IMR-90 (cell line): ENCODE measurements around the gene SIGLEC11. TPM values are rescaled to one million over a fixed set of nuclear protein-coding genes. Genes with fewer than 3 reads are reported as not detected.

Experiments used
- ATAC-seq: fragments of 200-7000 bp; cut with Tn5 transposase; 2 replicates; pipeline ENCODE4 v1.9.1; 2020; ENCODE audit warnings: low read depth, mild to moderate bottlenecking, moderate library complexity
- BruUV-seq: library from RNA; stranded (reverse); fragments of 400-500 nt; replicated peaks from 2 replicates; lab custom pipeline; 2021; lab: Mats Ljungman, UMichigan
- CTCF ChIA-PET: fragments of 300-600 bp; formaldehyde crosslinking; extraction: SDS; loops from one replicate; lab custom pipeline; 2021; ENCODE audit warnings: antibody characterized with exemption; lab: Yijun Ruan, JAX
- POLR2A ChIA-PET: fragments of 300-600 bp; sonication (Branson Sonifier 250); formaldehyde crosslinking; loops from one replicate; lab custom pipeline; 2022; ENCODE audit warnings: antibody characterized with exemption; ENCODE audit not compliant: unreplicated experiment; lab: Charles Lee
- DNase-seq: peaks from one replicate; pipeline ENCODE4 v3.0.0; 2013
- H2AFZ ChIP-seq: replicated peaks from 2 replicates; pipeline ENCODE3; 2013; ENCODE audit warnings: low read length, mild to moderate bottlenecking; ENCODE audit not compliant: poor library complexity
- H2AK5ac ChIP-seq: 2 replicates; pipeline ENCODE4 v1.6.1; 2013; ENCODE audit warnings: low read depth, low read length, inconsistent platforms
- H2AK9ac ChIP-seq: replicated peaks from 2 replicates; pipeline ENCODE3; 2013; ENCODE audit warnings: mild to moderate bottlenecking, low read depth, low read length, moderate library complexity; ENCODE audit not compliant: poor library complexity
- H2BK120ac ChIP-seq: 2 replicates; pipeline ENCODE4 v1.6.1; 2013; ENCODE audit warnings: low read depth, low read length, inconsistent platforms
- H2BK15ac ChIP-seq: 3 replicates; pipeline ENCODE4 v1.6.1; 2013; ENCODE audit warnings: low read depth, low read length, inconsistent platforms
- H2BK20ac ChIP-seq: 2 replicates; pipeline ENCODE4 v1.6.1; 2013; ENCODE audit warnings: low read depth, mild to moderate bottlenecking, inconsistent platforms, low read length, moderate library complexity
- H2BK5ac ChIP-seq: 2 replicates; pipeline ENCODE4 v1.6.1; 2013; ENCODE audit warnings: mild to moderate bottlenecking, low read depth, low read length, inconsistent platforms; ENCODE audit not compliant: poor library complexity, severe bottlenecking
- H3K14ac ChIP-seq: replicated peaks from 2 replicates; pipeline ENCODE4 v1.6.1; 2013; ENCODE audit warnings: low read depth, low read length, inconsistent platforms
- H3K18ac ChIP-seq: 2 replicates; pipeline ENCODE4 v1.6.1; 2013; ENCODE audit warnings: low read depth, low read length, control low read depth
- H3K23ac ChIP-seq: 2 replicates; pipeline ENCODE4 v1.6.1; 2013; ENCODE audit warnings: low read depth, low read length, inconsistent platforms
- H3K27ac ChIP-seq: 2 replicates; pipeline ENCODE4 v1.5.1; 2013; ENCODE audit warnings: mild to moderate bottlenecking, control low read depth, low read length; ENCODE audit not compliant: insufficient read depth
- H3K27me3 ChIP-seq: 2 replicates; pipeline ENCODE4 v1.6.1; 2013; ENCODE audit warnings: low read length; ENCODE audit not compliant: control insufficient read depth, insufficient read depth
- H3K36me3 ChIP-seq: 2 replicates; pipeline ENCODE4 v1.6.1; 2013; ENCODE audit warnings: low read length, mixed read lengths; ENCODE audit not compliant: control insufficient read depth, insufficient read depth
- H3K4ac ChIP-seq: 2 replicates; pipeline ENCODE4 v1.6.1; 2013; ENCODE audit warnings: low read depth, low read length, inconsistent platforms
- H3K4me1 ChIP-seq: 2 replicates; pipeline ENCODE4 v1.6.1; 2013; ENCODE audit warnings: low read length, mixed read lengths; ENCODE audit not compliant: control insufficient read depth, insufficient read depth
- H3K4me2 ChIP-seq: 2 replicates; pipeline ENCODE4 v1.6.1; 2013; ENCODE audit warnings: low read depth, mild to moderate bottlenecking, control low read depth, low read length, moderate library complexity
- H3K4me3 ChIP-seq: 2 replicates; pipeline ENCODE4 v1.5.1; 2013; ENCODE audit warnings: low read depth, mild to moderate bottlenecking, control low read depth, low read length, moderate library complexity; ENCODE audit not compliant: insufficient read depth
- H3K56ac ChIP-seq: 2 replicates; pipeline ENCODE4 v1.6.1; 2013; ENCODE audit warnings: low read length, inconsistent platforms; ENCODE audit not compliant: insufficient read depth; ENCODE audit errors: extremely low read depth
- H3K79me1 ChIP-seq, 2 experiments: 2 replicates each; pipeline ENCODE4 v1.6.1; 2013; ENCODE audit warnings: low read length in 2 of 2, inconsistent platforms in 1 of 2, low read depth in 1 of 2
- H3K9ac ChIP-seq: 2 replicates; pipeline ENCODE4 v1.6.1; 2013; ENCODE audit warnings: low read depth, low read length, control low read depth
- H3K9me1 ChIP-seq: 2 replicates; pipeline ENCODE4 v1.6.1; 2013; ENCODE audit warnings: low read length, inconsistent platforms; ENCODE audit not compliant: insufficient read depth
- H3K9me3 ChIP-seq: 2 replicates; pipeline ENCODE4 v1.6.1; 2013; ENCODE audit warnings: low read length; ENCODE audit not compliant: control insufficient read depth, insufficient read depth
- H4K20me1 ChIP-seq: 2 replicates; pipeline ENCODE4 v1.6.1; 2013; ENCODE audit warnings: low read length, inconsistent platforms; ENCODE audit not compliant: insufficient read depth
- H4K5ac ChIP-seq: 2 replicates; pipeline ENCODE4 v1.6.1; 2013; ENCODE audit warnings: mild to moderate bottlenecking, low read depth, low read length, control low read depth
- H4K8ac ChIP-seq, 2 experiments: 2 replicates each; pipeline ENCODE4 v1.6.1; 2013; ENCODE audit warnings: low read depth in 2 of 2, low read length in 2 of 2, control low read depth in 1 of 2, inconsistent platforms in 1 of 2
- H4K91ac ChIP-seq: 2 replicates; pipeline ENCODE4 v1.6.1; 2013; ENCODE audit warnings: low read depth, low read length, inconsistent platforms; ENCODE audit not compliant: insufficient read depth
- BHLHE40 ChIP-seq: fragments of 150-350 bp; IDR thresholded peaks from 2 replicates; pipeline ENCODE4 v1.6.1; 2016; ENCODE audit warnings: mild to moderate bottlenecking, low read depth, low read length
- CEBPB ChIP-seq: IDR thresholded peaks from 2 replicates; pipeline ENCODE4 v1.6.1; 2012; ENCODE audit warnings: low read depth, low read length, improper control_type of control experiment
- CHD1 ChIP-seq: IDR thresholded peaks from 2 replicates; pipeline ENCODE4 v1.6.1; 2012; ENCODE audit warnings: low read depth, low read length, improper control_type of control experiment
- CTCF ChIP-seq: conservative IDR thresholded peaks from 2 replicates; pipeline ENCODE4 v1.5.1; 2012; ENCODE audit warnings: mild to moderate bottlenecking, low read depth, low read length, improper control_type of control experiment
- FOS ChIP-seq: fragments of 150-350 bp; IDR thresholded peaks from 2 replicates; pipeline ENCODE4 v1.6.1; 2016; ENCODE audit warnings: low read depth, low read length
- MAFK ChIP-seq: IDR thresholded peaks from 2 replicates; pipeline ENCODE4 v1.6.1; 2012; ENCODE audit warnings: low read depth, low read length, improper control_type of control experiment
- MAZ ChIP-seq: IDR thresholded peaks from 2 replicates; pipeline ENCODE4 v1.6.1; 2012; ENCODE audit warnings: low read depth, mild to moderate bottlenecking, low read length, improper control_type of control experiment, moderate library complexity, borderline replicate concordance
- MXI1 ChIP-seq: IDR thresholded peaks from 2 replicates; pipeline ENCODE4 v1.6.1; 2012; ENCODE audit warnings: low read depth, mild to moderate bottlenecking, low read length, moderate library complexity, borderline replicate concordance
- NFE2L2 ChIP-seq: fragments of 150-350 bp; IDR thresholded peaks from 2 replicates; pipeline ENCODE4 v1.6.1; 2016; ENCODE audit warnings: low read depth, mild to moderate bottlenecking, low read length
- POLR2A ChIP-seq: IDR thresholded peaks from 2 replicates; pipeline ENCODE4 v1.6.1; 2012; ENCODE audit warnings: mild to moderate bottlenecking, low read depth, low read length
- RAD21 ChIP-seq: IDR thresholded peaks from 2 replicates; pipeline ENCODE4 v1.6.1; 2012; ENCODE audit warnings: low read length, improper control_type of control experiment
- RCOR1 ChIP-seq: IDR thresholded peaks from 2 replicates; pipeline ENCODE4 v1.6.1; 2012; ENCODE audit warnings: mild to moderate bottlenecking, low read length, improper control_type of control experiment; ENCODE audit not compliant: insufficient replicate concordance
- SMC3 ChIP-seq: fragments of 150-350 bp; IDR thresholded peaks from 2 replicates; pipeline ENCODE4 v1.6.1; 2016; ENCODE audit warnings: low read depth, mild to moderate bottlenecking, antibody characterized with exemption, low read length, moderate library complexity
- USF2 ChIP-seq: fragments of 150-350 bp; IDR thresholded peaks from 2 replicates; pipeline ENCODE4 v1.6.1; 2017; ENCODE audit warnings: mild to moderate bottlenecking, antibody characterized with exemption, low read length, low read depth
- WGBS, 2 experiments: methylation state at CpG; one replicate each; pipeline versions ENCODE4 v1.1.5 to v1.1.7; 2013; ENCODE audit warnings: missing lambda C conversion rate in 2 of 2; ENCODE audit not compliant: insufficient read length in 1 of 2; ENCODE audit errors: extremely low coverage in 2 of 2; 5-methylcytosine and 5-hydroxymethylcytosine counted together
- dilution Hi-C: fragments of 300-500 bp; cut with HindIII; formaldehyde crosslinking; loops from one replicate; pipeline ENCODE4 v1.14.3; 2018; ENCODE audit warnings: low sequenced_read_pairs; ENCODE audit not compliant: unreplicated experiment
- in situ Hi-C: fragments of 300-500 bp; cut with MboI; formaldehyde crosslinking; loops from 3 replicates; pipeline ENCODE4 v1.14.3; 2019; ENCODE audit warnings: low sequenced_read_pairs, inconsistent platforms, mixed read lengths
- intact Hi-C: fragments of 100-400 bp; cut with micrococcal nuclease; formaldehyde crosslinking; loops from 2 replicates; pipeline ENCODE4 v1.10.0; 2022
- polyA plus RNA-seq, 3 experiments: library from polyadenylated mRNA; depleted of rRNA; stranded (reverse); fragments of >200 nt; gene quantifications; 2 replicates each; pipeline ENCODE4 v1.2.3, GENCODE V29; 2012; ENCODE audit warnings: low replicate concordance in 1 of 3
- total RNA-seq: library from RNA; depleted of rRNA; stranded (reverse); fragments of >200 nt; gene quantifications from 2 replicates; pipeline ENCODE4 v1.2.3, GENCODE V29; 2012
- TF ChIP-seq, protein P1 (sequence below): fragments of 150-350 bp; IDR thresholded peaks from 2 replicates; pipeline ENCODE4 v1.6.1; 2016; ENCODE audit warnings: low read depth, mild to moderate bottlenecking, low read length, moderate library complexity, borderline replicate concordance

SIGLEC11 gene
- total and polyA plus RNA-seq, 2 of the 4 experiments (the other 2 are of a cell fraction), result not detected

- Histone ChIP-seq H3K56ac (no peak overlapping the region), H3K4me2 (no peak overlapping the region), H3K27ac (no peak overlapping the region), H3K79me1 (peaks cover 28 to 77% of the 10 kb centered on the region in 2 experiments), H4K91ac (no peak overlapping the region), H4K5ac (no peak overlapping the region), H2BK20ac (no peak overlapping the region), H3K27me3 (no peaks in the 10 kb centered on the region), H3K4ac (no peak overlapping the region; the same call in 1 of the 2 replicates), H3K14ac (no peak overlapping the region), H4K20me1 (peaks cover 47% of the 10 kb centered on the region), H2AK5ac (no peak overlapping the region), H4K8ac (no peak overlapping the region), H3K18ac (no peak overlapping the region), H3K9ac (no peak overlapping the region), H3K9me1 (peaks cover 20% of the 10 kb centered on the region), H3K4me1 (peaks cover 17% of the 10 kb centered on the region), H3K23ac (no peak overlapping the region), H2AFZ (no peak overlapping the region), H3K36me3 (peaks cover 22% of the 10 kb centered on the region), H2BK15ac (no peak overlapping the region), H3K9me3 (no peaks in the 10 kb centered on the region), H3K4me3 (no peak overlapping the region), H2AK9ac (no peak overlapping the region), H2BK120ac (no peak overlapping the region), H2BK5ac (no peak overlapping the region)
- no peak for TF ChIP-seq NFE2L2
- TF ChIP-seq CEBPB, result no peak
- no peak for TF ChIP-seq RCOR1
- no peak for TF ChIP-seq RAD21
- TF ChIP-seq CTCF, result no peak
- no peak for TF ChIP-seq USF2
- TF ChIP-seq SMC3, result no peak
- no peak for TF ChIP-seq BHLHE40
- TF ChIP-seq, protein P1, sequence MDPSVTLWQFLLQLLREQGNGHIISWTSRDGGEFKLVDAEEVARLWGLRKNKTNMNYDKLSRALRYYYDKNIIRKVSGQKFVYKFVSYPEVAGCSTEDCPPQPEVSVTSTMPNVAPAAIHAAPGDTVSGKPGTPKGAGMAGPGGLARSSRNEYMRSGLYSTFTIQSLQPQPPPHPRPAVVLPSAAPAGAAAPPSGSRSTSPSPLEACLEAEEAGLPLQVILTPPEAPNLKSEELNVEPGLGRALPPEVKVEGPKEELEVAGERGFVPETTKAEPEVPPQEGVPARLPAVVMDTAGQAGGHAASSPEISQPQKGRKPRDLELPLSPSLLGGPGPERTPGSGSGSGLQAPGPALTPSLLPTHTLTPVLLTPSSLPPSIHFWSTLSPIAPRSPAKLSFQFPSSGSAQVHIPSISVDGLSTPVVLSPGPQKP, result no peak
- TF ChIP-seq POLR2A, result no peak
- no peak for TF ChIP-seq MXI1
- no peak for TF ChIP-seq MAZ
- no peak for TF ChIP-seq CHD1
- no peak for TF ChIP-seq MAFK
- TF ChIP-seq FOS, result no peak
- 71% methylated on average over 6 of the region's 25 CpGs; no CpG with 5 or more reads in 1 of the 2 experiments for WGBS, 2 experiments
- ChIA-PET POLR2A (no interaction called here), CTCF (no interaction called here)
- in situ Hi-C loops, result no loop called here
- intact Hi-C loops, result no loop called here
- BruUV-seq, result no TSS peak
- ATAC-seq (no peak), DNase-seq (no peak)
- dilution Hi-C loops, result no loop called here
Measured at GRCh38 chr19:49924004-49924880, 36.7 kb downstream of the SIGLEC11 start.
